Amygdala (tissue), 56 donors: ENCODE results near the gene DNAJA2.

Experiments
- DNase-seq, 56 donors: peaks; one replicate each; lab custom pipeline; 2025; lab: John Stamatoyannopoulos, UW

DNAJA2 gene

GRCh38 chr16:46929378-46930332 lies 43.8 kb downstream of the DNAJA2 start:
- peak in 52 of 56 donors; percentile 31 to 83 (median 64) for DNase-seq

- DNase-seq = no peak
Measured at GRCh38 chr16:46928811-46929210, 44.7 kb downstream of the DNAJA2 start.

GRCh38 chr16:46927273-46927672 lies 46.2 kb downstream of the DNAJA2 start:
- DNase-seq = peak in 8 of 56 donors; percentile 11 to 54 (median 24)

GRCh38 chr16:46926470-46927225 lies 46.8 kb downstream of the DNAJA2 start:
- no peak for DNase-seq

GRCh38 chr16:46924402-46924801 lies 49.1 kb downstream of the DNAJA2 start:
- no peak for DNase-seq

- no peak for DNase-seq
Measured at GRCh38 chr16:46923513-46924295, 49.8 kb downstream of the DNAJA2 start.

GRCh38 chr16:46922239-46922638 lies 51.2 kb downstream of the DNAJA2 start:
- DNase-seq = no peak

- DNase-seq = peak in 14 of 56 donors; percentile 12 to 64 (median 40)
Measured at GRCh38 chr16:46920402-46921068, 52.9 kb downstream of the DNAJA2 start.

- DNase-seq = peak in 2 of 56 donors; percentile 9 to 25
Measured at GRCh38 chr16:46918905-46919792, 54.3 kb downstream of the DNAJA2 start.

GRCh38 chr16:46918400-46918799 lies 55.1 kb downstream of the DNAJA2 start:
- no peak for DNase-seq

GRCh38 chr16:46916980-46917379 lies 56.5 kb downstream of the DNAJA2 start:
- DNase-seq = no peak

GRCh38 chr16:46915483-46916025 lies 57.9 kb downstream of the DNAJA2 start:
- DNase-seq = no peak

- DNase-seq = no peak
Measured at GRCh38 chr16:46914556-46915201, 58.8 kb downstream of the DNAJA2 start.

- no peak for DNase-seq
Measured at GRCh38 chr16:46911650-46912049, 61.8 kb downstream of the DNAJA2 start.

- DNase-seq = peak in 29 of 56 donors; percentile 19 to 72 (median 41)
Measured at GRCh38 chr16:46911038-46911437, 62.4 kb downstream of the DNAJA2 start.

- peak in 28 of 56 donors; percentile 13 to 75 (median 44) for DNase-seq
Measured at GRCh38 chr16:46908540-46909372, 64.7 kb downstream of the DNAJA2 start.
